Measurements from ENCODE around the gene RBM20. TPM values are rescaled to one million over a fixed set of nuclear protein-coding genes. Genes with fewer than 3 reads are reported as not detected.
"Not testable (repeated sequence)": the region's sequence is repeated elsewhere in the genome, so short reads cannot be mapped to it uniquely, and the experiment has no call there.

The RBM20 gene
- total RNA-seq, 1 donor, result under 0.01 TPM

DNA sequence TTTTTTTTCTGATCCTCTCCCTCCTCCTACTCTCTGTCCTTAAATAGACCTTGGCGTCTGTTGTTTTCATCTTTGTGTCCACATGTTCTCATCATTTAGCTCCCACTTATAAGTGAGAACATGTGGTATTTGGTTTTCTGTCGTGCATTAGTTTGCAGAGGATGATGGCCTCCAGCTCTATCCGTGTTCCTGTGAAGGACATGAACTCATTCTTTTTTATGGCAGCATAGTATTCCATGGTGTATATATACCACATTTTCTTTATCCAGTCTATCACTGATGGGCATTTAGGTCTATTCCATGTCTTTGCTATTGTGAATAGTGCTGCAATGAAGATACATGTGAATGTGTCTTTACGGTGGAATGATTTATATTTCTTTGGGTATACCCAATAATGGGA lies 20.8 kb upstream of the RBM20 start:
- DNase-seq (ENCODE audit: low read depth in 2 of 3, low spot score in 2 of 3), result not testable (repeated sequence)

DNA sequence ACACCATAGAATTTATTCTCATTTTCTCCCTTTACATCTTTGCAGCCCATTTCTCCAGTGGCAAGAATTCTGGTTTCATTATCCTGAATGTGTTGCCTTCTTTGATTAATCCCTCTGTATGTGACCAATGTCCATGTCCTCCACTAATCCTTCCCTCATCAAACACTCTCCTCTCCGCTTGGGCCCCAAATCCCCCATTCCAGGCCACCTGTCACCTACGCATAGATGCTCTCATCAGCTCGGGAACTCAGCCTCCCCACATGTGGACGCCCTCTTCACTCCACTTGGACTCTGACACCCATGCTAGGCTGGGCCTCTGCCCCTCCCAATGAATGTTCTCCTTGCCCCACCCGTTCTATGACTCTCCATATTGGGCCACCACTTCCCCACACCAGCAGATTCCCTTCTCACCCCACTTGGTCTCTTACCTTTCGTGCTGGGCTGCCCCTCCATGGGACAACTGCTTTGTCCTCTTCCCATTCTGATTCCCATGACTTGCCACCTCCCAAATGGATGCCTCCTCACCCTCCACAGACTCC lies 18.7 kb upstream of the RBM20 start:
- no peak for DNase-seq (ENCODE audit: low read depth in 2 of 3, low spot score in 2 of 3)

DNA sequence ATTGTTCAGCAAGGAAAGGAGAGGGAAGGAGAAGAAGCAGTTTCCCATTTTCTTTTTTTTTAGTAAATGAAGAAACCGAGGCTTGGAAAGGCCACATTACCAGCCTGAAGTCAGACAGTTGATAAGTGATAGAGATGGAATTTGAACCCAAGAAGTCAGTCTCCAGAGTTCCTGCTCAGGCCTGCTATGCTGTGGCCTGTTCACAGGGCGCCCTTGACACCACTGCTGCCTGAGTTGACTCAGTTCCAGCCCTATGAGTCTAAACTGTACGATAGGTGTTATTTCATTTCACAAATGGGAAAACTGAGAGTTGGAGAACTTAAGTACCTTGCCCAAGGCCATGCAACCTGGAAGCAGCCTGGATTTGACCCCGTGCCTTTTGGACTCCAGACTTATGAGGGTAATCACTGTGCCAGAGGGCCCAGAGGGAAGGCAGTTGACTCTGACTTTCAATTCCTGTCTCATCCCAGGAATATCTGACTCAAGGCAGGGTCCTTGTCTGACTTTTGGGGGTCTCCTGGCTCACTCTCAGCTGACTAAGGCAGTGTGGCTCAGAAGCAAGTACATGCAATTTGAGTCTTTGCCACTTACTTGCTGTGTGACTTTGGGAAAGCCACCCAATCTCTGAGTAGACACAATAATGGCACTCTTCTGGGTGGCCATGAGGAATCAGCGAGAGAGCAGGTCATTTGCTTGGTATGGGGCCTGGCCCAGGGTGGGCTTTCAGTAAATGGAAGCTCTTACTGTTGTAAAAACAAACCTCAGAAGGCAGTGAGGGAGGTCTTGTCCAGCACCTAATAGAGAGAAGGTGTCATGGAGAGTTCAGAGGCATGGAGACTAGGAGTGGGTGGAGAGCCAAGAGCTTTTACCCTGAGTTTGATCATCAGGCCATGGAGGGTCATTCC lies 17.9 kb upstream of the RBM20 start:
- no peak for DNase-seq (ENCODE audit: low read depth in 2 of 3, low spot score in 2 of 3)

DNA sequence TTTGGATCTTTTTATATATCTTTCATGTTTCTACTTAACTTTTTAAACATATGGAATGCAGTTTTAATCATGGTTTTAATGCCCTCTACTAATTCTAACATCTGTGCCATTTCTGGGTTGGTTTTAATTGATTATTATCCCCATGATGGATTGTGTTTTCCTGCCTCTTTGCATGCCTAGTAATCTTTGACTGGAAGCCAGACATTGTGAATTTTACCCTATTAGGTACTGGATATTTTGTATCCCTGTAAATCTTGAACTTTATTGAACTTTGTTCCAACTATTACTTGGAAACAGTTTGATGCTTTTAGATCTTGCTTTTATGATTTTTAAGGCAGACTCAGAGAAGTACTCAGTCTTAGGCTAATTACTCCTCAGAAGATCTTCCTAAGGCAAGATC lies 16.0 kb upstream of the RBM20 start:
- DNase-seq (ENCODE audit: low read depth in 2 of 3, low spot score in 2 of 3), result no peak

DNA sequence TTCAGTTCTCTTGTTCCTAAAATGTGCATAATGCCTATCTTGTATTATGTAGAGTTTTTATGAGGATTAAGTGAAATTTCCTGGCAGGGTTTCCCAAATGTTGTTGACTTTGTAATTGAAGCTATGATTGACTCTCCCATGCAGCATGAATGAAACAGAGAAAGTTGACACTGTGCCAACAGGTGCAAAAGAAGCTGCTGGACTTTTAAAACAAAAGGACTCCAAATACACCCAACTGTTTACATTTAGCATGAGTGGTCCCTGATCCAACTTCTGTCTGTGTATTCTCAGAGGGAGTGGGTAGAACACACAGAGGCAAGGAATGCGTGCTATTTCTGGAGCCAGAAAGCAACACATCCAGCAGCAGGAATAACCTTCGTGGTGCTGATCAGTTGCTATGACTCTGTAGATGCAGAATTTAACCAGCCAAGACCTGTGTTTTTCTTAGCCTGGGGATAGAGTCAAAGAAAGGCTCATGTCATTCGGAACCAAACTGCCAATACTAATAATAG lies 14.4 kb upstream of the RBM20 start:
- no peak for DNase-seq (ENCODE audit: low read depth in 2 of 3, low spot score in 2 of 3)

DNA sequence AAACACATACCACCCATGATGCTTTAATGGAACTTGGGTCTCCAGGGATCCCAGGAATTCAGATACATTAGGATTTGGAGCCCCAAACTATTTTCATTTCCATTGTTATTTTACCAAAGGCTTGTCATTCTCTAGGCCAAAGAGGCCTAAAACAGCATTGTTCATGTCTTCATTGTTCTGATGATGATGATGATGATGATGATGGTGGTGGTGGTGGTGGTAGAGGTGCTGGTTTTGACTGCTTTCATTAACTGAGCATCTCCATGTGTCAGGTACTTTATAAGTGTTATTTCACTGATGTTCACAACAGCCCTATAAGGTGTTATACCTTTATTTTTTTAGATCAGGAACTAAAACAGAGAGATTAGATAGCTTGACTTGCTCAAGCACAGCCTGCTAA lies 12.2 kb upstream of the RBM20 start:
- no peak for DNase-seq (ENCODE audit: low read depth in 2 of 3, low spot score in 2 of 3)

DNA sequence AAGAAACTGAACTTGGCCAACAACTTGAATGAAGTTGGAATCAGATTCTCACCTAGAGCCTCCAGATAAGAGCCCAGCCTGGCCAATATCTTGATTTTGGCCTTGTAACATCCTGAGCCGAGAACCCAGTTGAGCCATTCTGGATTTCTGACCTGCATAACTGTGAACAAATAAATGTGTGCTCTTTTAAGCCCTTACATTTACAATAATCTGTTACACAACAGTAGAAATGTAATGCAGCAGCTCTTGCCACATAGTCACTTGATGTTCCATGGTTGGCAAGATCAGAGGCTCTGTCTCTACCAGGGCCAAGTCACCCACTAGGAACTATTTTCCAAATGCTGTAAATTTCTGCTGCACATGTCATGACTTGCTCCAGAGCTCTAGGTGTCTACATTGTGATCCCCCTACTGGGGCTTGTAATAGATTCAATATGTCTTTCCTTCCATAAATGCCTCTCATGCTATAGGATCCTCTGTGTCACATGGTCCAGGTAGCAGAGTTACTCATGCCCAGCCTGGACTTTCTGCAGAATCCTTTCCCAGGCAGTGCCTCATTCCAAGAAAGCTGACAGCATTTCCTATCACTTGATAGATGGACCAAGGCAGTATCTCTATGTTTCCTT lies 11.4 kb upstream of the RBM20 start:
- DNase-seq (ENCODE audit: low read depth in 2 of 3, low spot score in 2 of 3), result no peak

DNA sequence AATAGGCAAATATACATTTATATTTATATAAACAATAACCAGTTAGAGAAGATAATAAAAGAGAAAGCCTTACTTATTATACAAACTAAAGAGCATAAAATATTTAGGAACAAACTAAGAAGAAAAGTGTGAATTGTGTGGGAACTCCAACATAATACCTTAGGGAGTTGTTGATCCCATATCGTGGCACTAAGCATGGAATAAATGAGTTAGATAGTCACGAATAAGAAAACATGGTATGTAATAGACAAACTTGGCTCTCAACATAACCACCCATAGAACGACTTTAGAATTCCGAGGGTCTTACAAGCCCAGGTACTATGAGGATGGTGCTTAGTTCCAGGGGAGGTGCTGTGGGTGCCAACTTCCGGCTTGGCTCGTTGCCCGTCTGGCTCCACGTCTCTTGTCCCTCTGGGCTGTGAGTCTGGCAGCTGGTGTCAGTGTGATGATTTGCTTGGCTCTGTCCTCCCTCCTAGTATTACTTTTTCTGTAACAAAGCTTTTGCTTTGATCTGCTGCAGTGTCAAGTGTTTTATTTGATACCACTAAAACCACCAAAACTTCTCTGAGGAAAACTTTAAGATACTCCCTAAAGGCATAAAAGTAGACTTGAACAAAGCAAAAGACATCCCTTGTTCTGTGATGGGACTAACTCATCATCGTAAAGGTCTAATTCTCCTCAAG lies 9.5 kb upstream of the RBM20 start:
- no peak for DNase-seq (ENCODE audit: low read depth in 2 of 3, low spot score in 2 of 3)

DNA sequence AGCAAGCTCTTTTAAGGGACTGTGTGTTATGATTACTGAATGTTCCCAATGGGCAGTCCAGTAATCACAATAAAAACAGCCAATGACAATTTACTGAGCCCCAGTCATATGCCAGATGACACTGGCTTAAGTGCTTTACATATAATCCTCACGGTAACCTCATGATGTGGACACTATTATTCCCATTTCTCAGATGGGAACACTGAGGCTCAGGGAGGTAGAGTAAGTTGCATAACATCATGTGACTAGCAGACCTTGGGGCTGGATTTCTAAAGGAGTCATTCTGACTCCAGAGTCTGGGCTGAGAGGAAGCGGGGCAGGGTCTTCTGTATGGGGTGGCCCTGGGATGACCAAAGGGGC lies 7.6 kb upstream of the RBM20 start:
- no peak for DNase-seq (ENCODE audit: low read depth in 2 of 3, low spot score in 2 of 3)

DNA sequence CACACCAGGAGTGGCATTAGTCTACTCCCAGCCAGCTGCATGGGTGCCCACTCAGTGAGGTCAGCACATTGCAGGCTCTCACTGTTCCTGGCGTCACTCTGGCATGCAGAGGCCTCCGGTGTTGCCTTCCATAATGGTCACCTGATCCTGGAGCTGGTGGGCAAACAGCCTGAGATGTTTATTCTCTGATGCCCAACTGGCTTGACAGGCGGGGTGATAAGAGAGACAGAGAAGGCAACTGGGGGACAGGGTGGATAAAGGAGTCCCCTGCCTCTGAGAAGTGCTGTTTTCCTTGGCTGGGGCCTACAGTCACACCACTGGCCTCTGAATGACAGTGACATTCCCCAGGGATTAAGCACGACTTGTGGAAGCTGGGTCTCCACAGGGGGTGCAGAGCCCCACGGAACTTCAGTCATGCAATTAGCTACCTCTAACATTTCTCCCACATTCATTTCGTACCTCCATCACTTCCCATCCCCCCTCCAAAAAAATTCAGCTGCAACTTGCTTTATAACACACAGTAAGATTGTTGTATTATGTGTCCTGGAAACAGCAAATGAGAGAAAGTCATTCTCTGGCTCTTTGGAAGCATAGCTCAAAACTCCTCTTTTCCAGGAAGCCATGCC lies 7.1 kb upstream of the RBM20 start:
- no peak for DNase-seq (ENCODE audit: low read depth in 2 of 3, low spot score in 2 of 3)

DNA sequence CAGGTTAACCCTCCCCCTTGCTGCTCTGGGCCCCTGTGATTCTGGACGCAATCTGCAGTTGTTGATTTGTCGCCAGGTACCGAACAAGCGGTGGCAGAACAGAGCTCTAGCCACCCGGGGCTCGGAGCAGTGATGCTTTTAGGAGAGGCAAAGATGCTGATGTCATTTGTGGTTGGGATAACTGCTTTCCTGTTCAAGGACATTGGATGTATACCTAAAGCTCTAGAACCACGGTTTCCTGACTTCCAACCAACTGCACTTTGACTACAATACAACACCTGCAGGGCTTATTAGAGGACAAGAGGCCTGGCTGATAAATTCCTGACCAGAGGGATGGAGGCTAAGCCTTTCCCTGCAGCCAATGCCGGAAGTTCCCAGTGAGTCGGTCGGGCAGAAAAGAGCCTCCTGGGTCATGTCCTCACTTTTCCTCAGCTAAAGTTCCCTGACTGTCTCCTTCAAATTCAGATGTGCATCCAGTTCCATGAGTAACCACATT lies 6.5 kb upstream of the RBM20 start:
- DNase-seq (ENCODE audit: low read depth in 2 of 3, low spot score in 2 of 3), result no peak

DNA sequence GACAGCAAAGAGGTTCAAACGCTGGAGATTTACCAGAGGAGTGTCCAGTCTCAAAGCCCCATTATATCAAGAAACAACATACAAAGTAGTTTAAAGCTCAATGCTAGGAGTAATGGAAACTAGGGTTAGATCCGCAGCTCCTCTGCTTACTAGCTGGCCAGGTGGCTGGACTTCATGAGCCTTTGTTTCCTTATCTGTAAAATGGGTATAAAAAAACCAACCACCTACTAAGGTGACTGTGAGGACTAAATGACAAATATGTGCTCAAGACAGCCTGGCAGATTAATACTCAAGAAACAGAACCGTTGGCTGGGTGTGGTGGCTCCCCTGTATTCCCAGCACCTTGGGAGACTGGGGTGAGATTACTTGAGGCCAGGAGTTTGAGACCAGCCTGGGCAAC lies 5.8 kb upstream of the RBM20 start:
- no peak for DNase-seq (ENCODE audit: low read depth in 2 of 3, low spot score in 2 of 3)

DNA sequence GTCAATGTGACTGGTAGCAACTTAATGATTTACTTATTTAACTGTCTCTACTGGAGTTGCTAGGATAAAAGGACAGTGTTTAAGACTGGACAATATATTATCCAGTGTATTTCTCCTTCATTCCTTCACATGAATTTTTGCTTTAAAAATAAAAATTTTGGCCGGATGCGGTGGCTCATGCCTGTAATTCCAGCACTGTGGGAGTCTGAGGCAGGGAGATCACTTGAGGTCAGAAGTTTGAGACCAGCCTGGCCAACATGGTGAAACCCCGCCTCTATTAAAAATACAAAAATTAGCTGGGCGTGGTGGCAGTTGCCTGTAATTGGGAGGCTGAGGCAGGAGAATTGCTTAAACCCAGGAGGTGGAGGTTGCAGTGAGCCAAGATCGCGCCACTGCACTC lies 5.1 kb upstream of the RBM20 start:
- not testable (repeated sequence) for DNase-seq (ENCODE audit: low read depth in 2 of 3, low spot score in 2 of 3)

DNA sequence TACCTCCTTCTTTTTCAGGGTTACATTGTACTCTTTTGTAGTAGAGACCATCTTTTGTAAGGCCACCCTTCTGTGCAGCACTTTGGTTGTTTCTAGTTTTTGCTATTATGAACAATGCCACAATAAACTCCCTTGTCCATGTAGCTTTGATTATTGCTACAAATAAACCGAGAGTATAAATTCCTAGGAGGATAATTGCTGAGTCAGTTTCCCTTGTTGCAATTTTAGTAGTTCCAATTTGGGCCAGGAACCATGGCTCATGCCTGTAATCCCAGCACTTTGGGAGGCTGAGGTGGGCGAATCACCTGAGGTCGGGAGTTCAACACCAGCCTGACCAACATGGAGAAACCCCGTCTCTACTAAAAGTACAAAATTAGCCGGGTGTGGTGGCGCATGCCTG lies 4.3 kb upstream of the RBM20 start:
- not testable (repeated sequence) for DNase-seq (ENCODE audit: low read depth in 2 of 3, low spot score in 2 of 3)

DNA sequence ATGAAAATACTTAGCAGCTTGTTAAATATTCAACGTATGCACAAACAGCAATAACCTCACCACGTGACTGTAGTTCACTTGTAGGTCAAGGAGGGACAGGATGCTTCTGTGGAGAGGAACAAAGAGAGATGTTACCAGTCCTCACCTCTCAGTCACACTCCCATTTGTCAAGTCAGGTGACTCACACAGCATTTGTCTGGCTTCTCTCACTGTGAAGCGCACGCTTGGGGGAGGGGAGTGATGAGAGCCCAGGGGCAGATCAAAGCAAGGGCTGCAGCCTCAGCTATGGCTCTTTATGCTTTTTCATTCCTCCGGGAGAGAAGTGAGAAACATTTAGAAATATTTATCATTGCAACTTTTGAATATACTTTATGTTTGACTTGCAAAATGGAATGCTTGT lies 2.9 kb upstream of the RBM20 start:
- DNase-seq (ENCODE audit: low read depth in 2 of 3, low spot score in 2 of 3), result peak in 1 of 3 donors; percentile 13

DNA sequence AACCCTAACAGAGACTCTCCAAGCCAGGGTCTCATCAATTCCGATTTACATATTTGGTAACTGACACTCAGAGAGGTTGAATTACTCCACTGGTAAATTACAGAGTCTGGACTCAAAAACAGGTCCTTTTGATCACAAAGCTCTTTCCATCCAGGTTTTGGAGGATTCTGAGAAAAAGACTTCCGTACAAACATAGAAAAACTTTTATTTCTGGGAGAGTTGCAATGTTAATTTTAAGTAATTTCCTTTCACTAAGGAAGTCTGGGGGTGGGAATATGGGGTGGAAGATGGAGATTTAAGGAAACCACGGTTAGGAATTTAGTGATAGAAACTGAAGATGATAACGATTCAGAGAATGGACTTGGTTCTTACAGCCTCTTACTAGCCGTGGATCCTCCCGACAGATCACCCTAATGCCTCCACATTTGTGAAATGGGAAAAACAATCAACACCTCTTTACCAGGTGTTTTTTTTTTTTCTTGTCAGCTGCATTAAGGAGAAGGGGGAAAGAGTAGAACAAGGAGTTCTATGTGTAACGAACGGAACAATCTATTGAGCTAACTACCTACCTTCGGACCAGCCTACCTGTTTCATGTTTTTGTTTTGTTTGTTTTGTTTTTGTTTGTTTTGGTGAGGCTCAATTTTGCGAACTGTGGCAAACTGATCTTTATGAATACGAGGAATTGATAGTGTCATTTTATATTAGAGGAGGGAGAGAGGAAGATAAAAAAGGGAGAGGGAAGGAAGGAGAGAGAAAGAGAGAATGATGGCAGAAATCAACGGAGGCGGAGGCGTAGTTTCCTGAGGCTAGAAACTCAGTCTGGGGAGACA lies 1.7 kb upstream of the RBM20 start:
- peak in 1 of 3 donors; percentile 13 for DNase-seq (ENCODE audit: low read depth in 2 of 3, low spot score in 2 of 3)

DNA sequence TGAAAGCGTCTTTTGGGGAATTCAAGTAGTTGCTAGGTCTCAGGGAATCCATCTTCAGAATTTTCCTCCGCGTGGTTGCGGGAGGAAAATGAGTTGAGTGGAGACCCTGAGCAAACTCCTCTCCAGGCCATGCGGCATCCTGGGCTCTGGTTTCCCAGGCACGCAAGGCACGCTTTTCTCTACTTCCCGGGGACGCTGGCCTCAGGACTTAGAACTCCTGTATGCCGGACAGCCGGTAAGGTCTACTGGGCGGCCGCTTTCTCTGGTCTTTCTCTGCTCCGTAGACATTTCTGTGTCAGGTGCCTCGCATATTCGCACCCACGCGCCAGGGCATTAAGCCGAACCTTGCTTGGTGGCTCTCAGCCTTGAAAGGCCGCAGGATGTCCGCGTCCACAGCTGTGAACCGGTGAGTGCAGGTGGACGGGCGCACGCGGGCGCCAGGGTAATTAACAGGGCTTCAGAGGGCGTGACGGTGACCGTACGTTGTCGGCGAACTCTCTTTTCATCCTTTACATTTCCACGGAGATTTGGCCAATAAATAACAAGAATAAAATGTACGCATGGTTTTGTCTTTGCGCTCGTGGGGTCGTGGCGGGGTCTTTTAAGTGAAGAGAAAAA lies 992 bp upstream of the RBM20 start:
- peak in 1 of 3 donors; percentile 19 for DNase-seq (ENCODE audit: low read depth in 2 of 3, low spot score in 2 of 3)

DNA sequence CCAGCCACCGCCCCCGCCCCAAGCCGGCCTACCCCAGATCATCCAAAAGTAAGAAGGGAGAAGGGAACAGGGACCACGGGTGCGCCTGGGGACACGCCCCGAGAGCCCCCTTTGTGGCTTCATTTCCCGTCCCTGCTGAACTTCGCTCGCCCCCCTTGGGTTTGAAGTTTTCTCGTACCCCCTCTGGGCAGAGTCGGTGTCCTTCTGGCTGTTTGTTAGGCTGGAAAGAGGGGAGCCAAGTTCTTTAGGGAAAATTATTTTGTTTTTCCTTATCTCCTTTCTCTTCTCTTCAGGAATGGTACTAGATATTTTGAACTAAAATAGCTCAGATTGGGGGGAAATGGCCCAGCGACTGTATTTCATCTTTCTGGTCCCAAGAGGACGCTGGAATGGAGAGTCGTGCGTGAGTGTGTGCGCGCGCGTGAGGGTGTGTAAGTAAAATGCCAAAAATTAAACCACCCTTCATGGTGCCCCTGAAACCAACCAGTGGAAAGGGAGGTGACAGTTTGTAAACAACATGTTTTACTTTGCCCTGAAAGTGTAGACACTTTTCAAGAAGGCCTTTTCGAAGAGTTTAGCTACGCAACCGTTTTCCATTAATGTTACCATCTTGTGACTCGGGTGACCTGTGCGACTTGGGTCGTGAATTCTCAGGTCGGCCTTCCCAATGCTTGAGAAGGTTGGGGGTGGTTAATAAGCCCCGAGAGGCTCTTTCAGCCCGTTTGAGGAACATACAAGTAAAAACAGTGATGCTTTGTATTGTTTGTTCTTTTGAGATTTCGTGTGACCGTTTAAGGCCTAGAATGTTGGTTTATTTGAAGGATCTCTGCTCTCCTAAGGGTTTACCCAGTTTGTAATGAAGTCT lies 694 bp downstream of the RBM20 start:
- DNase-seq (ENCODE audit: low read depth in 2 of 3, low spot score in 2 of 3), result peak in 1 of 3 donors; percentile 24

All from hematopoietic multipotent progenitor cell (in vitro differentiated cells).